GM12865 (cell line): ENCODE results near the gene ALDH3B1.
A peak's percentile ranks its signal among the peaks of the same experiment; 100 is the strongest.

Experiments
- DNase-seq: peaks from one replicate; pipeline ENCODE4 v3.0.0; 2010; ENCODE audit warnings: low read depth
- H3K4me3 ChIP-seq: 2 replicates; pipeline ENCODE4 v1.5.1; 2011; ENCODE audit warnings: mild to moderate bottlenecking, low read depth, low read length, control low read depth
- TF ChIP-seq, protein P1 (sequence below): IDR thresholded peaks from 2 replicates; pipeline ENCODE4 v1.5.1; 2011; ENCODE audit warnings: low read length, control low read depth, low read depth, inconsistent platforms; ENCODE audit not compliant: insufficient read depth; ENCODE audit errors: missing control alignments

ALDH3B1 gene

DNA sequence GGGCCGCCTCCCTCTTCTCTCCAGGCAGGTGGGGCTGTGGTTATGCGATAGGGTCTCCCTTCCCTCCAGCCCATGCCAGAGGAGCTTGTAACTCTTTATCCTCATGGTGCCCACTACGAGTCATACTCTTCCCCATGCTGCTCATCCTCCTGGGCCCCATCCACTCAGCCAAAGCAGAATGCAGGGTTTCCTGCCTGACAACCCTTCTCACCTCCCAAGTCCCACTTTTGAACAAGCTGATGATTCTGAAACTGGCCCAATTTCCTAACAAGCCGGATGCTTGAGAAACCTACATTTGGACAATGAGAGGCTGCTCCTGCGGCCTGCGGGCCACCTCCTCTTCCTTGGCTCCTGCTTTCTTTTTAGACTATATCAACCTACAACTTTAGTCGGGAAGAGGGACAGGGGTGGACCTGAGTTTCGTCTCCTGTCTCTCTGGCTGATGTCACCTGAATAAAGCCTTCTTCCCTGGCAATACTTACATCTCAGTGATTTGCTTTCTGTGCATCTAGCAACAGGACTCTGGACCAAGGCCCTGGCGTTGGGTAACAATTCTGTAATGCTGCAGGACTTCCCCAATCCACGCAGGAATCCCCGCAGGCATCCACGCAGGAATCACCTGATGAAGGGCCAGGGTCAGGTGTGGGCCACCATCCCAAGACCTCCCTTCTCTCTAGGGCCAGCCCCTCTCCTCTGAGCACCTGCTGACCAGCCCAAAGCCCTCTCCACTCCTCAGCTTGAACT, 18.8 kb downstream of the ALDH3B1 start:
- no peak for DNase-seq
- H3K4me3 ChIP-seq, result no peak overlapping the region
- TF ChIP-seq, protein P1, sequence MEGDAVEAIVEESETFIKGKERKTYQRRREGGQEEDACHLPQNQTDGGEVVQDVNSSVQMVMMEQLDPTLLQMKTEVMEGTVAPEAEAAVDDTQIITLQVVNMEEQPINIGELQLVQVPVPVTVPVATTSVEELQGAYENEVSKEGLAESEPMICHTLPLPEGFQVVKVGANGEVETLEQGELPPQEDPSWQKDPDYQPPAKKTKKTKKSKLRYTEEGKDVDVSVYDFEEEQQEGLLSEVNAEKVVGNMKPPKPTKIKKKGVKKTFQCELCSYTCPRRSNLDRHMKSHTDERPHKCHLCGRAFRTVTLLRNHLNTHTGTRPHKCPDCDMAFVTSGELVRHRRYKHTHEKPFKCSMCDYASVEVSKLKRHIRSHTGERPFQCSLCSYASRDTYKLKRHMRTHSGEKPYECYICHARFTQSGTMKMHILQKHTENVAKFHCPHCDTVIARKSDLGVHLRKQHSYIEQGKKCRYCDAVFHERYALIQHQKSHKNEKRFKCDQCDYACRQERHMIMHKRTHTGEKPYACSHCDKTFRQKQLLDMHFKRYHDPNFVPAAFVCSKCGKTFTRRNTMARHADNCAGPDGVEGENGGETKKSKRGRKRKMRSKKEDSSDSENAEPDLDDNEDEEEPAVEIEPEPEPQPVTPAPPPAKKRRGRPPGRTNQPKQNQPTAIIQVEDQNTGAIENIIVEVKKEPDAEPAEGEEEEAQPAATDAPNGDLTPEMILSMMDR, result no peak

DNA sequence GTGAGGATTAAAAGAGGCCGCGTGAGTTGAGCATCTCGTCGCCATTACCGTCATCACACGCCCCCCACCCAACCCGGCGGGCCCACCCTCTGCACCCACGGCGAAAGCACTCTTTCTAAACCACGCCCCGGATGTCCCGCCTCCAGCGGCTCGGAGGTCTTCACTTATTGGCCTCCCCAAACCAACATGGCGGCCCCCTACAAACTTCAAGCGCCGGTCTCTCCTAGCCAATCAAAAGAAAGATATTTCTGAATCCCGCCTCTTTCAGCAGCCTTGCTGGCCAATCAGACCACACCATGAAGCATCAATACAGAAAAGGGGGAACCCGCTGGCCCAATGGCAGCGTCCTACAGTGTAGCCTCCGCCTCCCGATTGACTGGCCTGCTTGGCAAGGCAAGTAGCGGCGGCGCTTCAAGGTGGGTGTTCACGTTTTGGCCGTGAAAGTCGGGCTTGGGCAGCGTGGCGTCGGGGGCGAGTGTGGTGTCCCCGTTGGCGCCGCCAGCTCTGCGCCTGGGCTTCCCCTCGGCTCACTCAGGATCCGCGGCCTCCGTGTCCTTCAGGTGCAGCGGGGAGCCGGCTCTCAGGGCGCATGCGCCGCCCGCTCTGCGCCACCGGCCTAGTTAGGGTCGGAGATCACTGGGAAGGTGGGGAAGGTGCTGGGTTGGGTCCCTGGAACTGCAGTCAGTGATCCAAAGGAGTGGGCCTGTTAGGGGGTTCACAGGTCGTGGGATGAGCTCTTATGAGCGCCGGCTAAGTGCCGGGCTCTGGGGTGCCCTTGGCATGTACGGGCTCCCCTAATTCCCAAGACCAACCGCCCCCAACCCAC, 20.4 kb downstream of the ALDH3B1 start, which contains the start of gene NDUFS8:
TSS of gene NDUFS8 (plus strand) at position 364 of the 826 bp plus-strand sequence. CDS start 1,471 bp downstream, outside the sequence.
- peak; percentile 99 for DNase-seq
- H3K4me3 ChIP-seq, result peak within 1 kb of the TSS; percentile 72
- TF ChIP-seq, protein P1, result no peak

DNA sequence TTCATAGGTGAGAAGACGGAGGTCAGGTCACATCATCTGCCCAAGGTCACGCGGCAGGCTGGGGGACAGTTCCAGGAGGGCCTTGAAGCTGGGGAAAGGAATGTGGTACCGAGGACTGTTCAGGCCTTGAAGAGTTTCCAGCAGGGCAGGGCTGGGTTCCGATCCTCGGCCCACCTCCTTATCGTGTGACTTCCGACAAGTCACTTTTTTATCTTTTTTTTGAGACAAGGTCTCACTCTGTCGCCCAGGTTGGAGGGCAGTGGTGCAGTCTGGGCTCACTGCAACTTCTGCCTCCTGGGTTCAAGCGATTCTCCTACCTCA, 21.0 kb downstream of the ALDH3B1 start:
- H3K4me3 ChIP-seq, result peak overlapping the region; percentile 72
- DNase-seq, result peak; percentile 48
- TF ChIP-seq, protein P1, result no peak

DNA sequence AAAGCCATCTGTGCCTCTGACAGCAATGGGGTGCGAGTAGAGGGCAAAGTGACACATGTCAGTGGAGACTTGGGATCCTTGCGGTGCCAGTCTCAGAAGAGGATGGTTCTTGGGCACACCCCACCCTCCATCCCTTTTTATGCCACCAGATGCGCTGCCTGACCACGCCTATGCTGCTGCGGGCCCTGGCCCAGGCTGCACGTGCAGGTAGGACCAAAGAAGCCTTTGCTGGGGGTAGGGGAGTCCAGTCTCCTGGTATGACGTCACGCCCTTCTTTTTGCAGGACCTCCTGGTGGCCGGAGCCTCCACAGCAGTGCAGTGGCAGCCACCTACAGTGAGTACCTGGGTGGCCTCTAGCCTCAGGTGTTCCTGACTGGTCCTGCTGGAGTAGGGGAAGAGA, 21.9 kb downstream of the ALDH3B1 start:
- DNase-seq, result no peak
- H3K4me3 ChIP-seq, result no peak overlapping the region
- TF ChIP-seq, protein P1, result no peak

DNA sequence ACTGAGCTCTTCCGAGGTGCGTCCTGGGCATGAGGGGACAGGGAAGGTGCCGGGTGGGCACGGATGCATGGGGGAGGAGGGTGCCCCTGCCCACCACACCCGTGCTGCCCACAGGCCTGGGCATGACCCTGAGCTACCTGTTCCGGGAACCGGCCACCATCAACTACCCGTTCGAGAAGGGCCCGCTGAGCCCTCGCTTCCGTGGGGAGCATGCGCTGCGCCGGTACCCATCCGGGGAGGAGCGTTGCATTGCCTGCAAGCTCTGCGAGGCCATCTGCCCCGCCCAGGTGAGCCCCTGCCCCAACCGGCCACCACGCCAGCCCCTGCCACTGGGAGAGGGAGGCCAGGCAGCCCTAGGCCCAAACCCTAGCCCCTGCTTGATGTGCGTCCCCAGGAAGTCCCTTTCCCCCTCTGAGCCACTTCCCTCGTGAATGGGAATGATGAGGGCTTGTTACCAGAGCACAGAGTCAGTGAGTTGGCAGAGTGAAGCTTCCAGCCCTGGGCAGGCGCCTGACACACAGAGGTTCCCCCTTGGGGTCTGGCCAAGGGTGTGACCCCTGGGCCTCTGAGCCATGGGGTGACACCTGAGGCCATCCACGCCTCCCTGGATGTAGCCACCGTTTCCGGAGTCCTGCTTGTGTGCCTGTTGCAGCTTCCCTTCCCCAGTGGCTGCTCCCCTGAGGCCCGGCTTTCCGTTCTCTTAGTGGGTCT, 23.0 kb downstream of the ALDH3B1 start:
- no peak for DNase-seq
- H3K4me3 ChIP-seq, result no peak overlapping the region
- TF ChIP-seq, protein P1, result no peak

DNA sequence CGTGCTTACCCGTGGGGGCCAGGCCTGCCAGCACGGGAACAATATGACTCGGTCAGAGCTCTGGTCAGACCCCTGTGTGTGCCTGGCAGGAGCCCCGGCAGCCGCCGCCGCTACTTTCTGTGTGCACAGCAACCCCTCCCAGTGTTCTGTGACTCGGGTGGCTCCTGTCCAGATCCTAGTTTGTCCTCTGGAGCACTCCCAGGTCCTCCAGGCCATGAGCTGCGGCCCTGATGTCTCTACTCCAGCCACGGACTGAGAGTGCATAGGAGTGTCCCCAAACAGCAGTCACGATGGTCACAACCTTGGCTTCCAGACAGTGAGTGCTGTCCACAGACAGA, 23.6 kb downstream of the ALDH3B1 start:
- TF ChIP-seq, protein P1, result no peak
- no peak overlapping the region for H3K4me3 ChIP-seq
- DNase-seq, result no peak
